Measurements from ENCODE around the gene PDLIM5.

GRCh38 chr4:94640151-94640550 is 188.4 kb downstream of the PDLIM5 start:
- no peak for TF ChIP-seq CTCF (IDR thresholded peaks at IDR 0.05)
- TF ChIP-seq POLR2A (IDR thresholded peaks at IDR 0.05): no peak

Measured in transverse colon (tissue), 3 donors.